ENCODE data around the gene GOLGA7B.
"Not testable (repeated sequence)": the region's sequence is repeated elsewhere in the genome, so short reads cannot be mapped to it uniquely, and the experiment has no call there.

GOLGA7B gene

GRCh38 chr10:97843972-97844371, 5.7 kb upstream of the GOLGA7B start:
- H3K14ac ChIP-seq (ENCODE audit: low read length); DNase-seq (ENCODE audit: low spot score); H2AK5ac ChIP-seq (ENCODE audit: low read depth, low read length); H4K8ac ChIP-seq (ENCODE audit: low read depth, low read length); H3K4me2 ChIP-seq (ENCODE audit: insufficient read depth, low read length, poor library complexity, severe bottlenecking); H3K4me3 ChIP-seq (ENCODE audit: low read length in 2 of 2); H3K23ac ChIP-seq (ENCODE audit: low read depth, low read length, poor library complexity); H3K4ac ChIP-seq (ENCODE audit: low read length); H3K9me3 ChIP-seq (replicated peaks in 1 of 2; ENCODE audit: control insufficient read depth in 2 of 2, insufficient read depth in 1 of 2, low read depth in 1 of 2, low read length in 2 of 2); H2BK15ac ChIP-seq (ENCODE audit: low read length); H3K27me3 ChIP-seq (ENCODE audit: control insufficient read depth in 3 of 3, insufficient read depth in 3 of 3, low read depth in 1 of 3, low read length in 3 of 3); H3K4me1 ChIP-seq (ENCODE audit: control insufficient read depth in 2 of 2, insufficient read depth in 1 of 2, low read depth in 1 of 2, low read length in 2 of 2); H2AFZ ChIP-seq (ENCODE audit: low read length); H2BK5ac ChIP-seq (ENCODE audit: low read length); H3K79me1 ChIP-seq (ENCODE audit: low read depth, low read length); H2BK120ac ChIP-seq (ENCODE audit: low read depth, low read length); H2BK12ac ChIP-seq (ENCODE audit: low read length); H4K91ac ChIP-seq (ENCODE audit: low read depth, low read length, poor library complexity); H3K36me3 ChIP-seq (replicated peaks in 1 of 2; ENCODE audit: control insufficient read depth in 2 of 2, insufficient read depth in 2 of 2, low read length in 2 of 2); H3K18ac ChIP-seq (ENCODE audit: low read length); H3K27ac ChIP-seq (replicated peaks; ENCODE audit: low read length); H3K9ac ChIP-seq (ENCODE audit: low read depth, low read length, poor library complexity): not testable (repeated sequence)
- WGBS, 2 donors (ENCODE audit: extremely low coverage in 2 of 2, insufficient read length in 2 of 2, insufficient replicate concordance in 1 of 2): no CpG with 5 or more reads among the region's 2 CpGs

- Histone ChIP-seq H4K8ac (ENCODE audit: low read depth, low read length) (no peak overlapping the region), H2AK5ac (ENCODE audit: low read depth, low read length) (no peak overlapping the region), H3K9ac (ENCODE audit: low read depth, low read length, poor library complexity) (no peak overlapping the region), H3K27me3 (ENCODE audit: control insufficient read depth in 3 of 3, insufficient read depth in 3 of 3, low read depth in 1 of 3, low read length in 3 of 3) (peaks cover 0 to 12% (median 12%) of the 10 kb centered on the region in 3 experiments), H3K4me2 (ENCODE audit: insufficient read depth, low read length, poor library complexity, severe bottlenecking) (no peak overlapping the region), H3K14ac (ENCODE audit: low read length) (no peak overlapping the region), H3K18ac (ENCODE audit: low read length) (no peak overlapping the region), H3K9me3 (replicated peaks in 1 of 2; ENCODE audit: control insufficient read depth in 2 of 2, insufficient read depth in 1 of 2, low read depth in 1 of 2, low read length in 2 of 2) (peaks cover 0 to 5% of the 10 kb centered on the region in 2 donors), H4K91ac (ENCODE audit: low read depth, low read length, poor library complexity) (no peak overlapping the region), H3K4me3 (ENCODE audit: low read length in 2 of 2) (no peak overlapping the region), H3K23ac (ENCODE audit: low read depth, low read length, poor library complexity) (no peak overlapping the region), H2AFZ (ENCODE audit: low read length) (no peak overlapping the region), H3K4ac (ENCODE audit: low read length) (no peak overlapping the region), H3K27ac (replicated peaks; ENCODE audit: low read length) (no peak overlapping the region), H2BK12ac (ENCODE audit: low read length) (no peak overlapping the region), H3K36me3 (replicated peaks in 1 of 2; ENCODE audit: control insufficient read depth in 2 of 2, insufficient read depth in 2 of 2, low read length in 2 of 2) (no peaks in the 10 kb centered on the region), H3K79me1 (ENCODE audit: low read depth, low read length) (no peaks in the 10 kb centered on the region), H2BK120ac (ENCODE audit: low read depth, low read length) (no peak overlapping the region), H3K4me1 (ENCODE audit: control insufficient read depth in 2 of 2, insufficient read depth in 1 of 2, low read depth in 1 of 2, low read length in 2 of 2) (peaks cover 2 to 3% of the 10 kb centered on the region in 2 donors), H2BK15ac (ENCODE audit: low read length) (no peak overlapping the region), H2BK5ac (ENCODE audit: low read length) (no peak overlapping the region)
- no CpG with 5 or more reads among the region's 3 CpGs for WGBS, 2 donors (ENCODE audit: extremely low coverage in 2 of 2, insufficient read length in 2 of 2, insufficient replicate concordance in 1 of 2)
- no peak for DNase-seq (ENCODE audit: low spot score)
Measured at GRCh38 chr10:97844678-97845077, 5.0 kb upstream of the GOLGA7B start.

GRCh38 chr10:97849103-97849686, 448 bp upstream of the GOLGA7B start:
- no peak for DNase-seq (ENCODE audit: low spot score)
- peak overlapping the region; percentile 49 for H2AFZ ChIP-seq (ENCODE audit: low read length)
- H3K14ac ChIP-seq (ENCODE audit: low read length): no peak overlapping the region
- no peak overlapping the region for H4K91ac ChIP-seq (ENCODE audit: low read depth, low read length, poor library complexity)
- H2BK120ac ChIP-seq (ENCODE audit: low read depth, low read length): no peak overlapping the region
- H3K4ac ChIP-seq (ENCODE audit: low read length): no peak overlapping the region
- no peaks in the 10 kb centered on the region for H3K79me1 ChIP-seq (ENCODE audit: low read depth, low read length)
- H2AK5ac ChIP-seq (ENCODE audit: low read depth, low read length): no peak overlapping the region
- no peak overlapping the region for H3K23ac ChIP-seq (ENCODE audit: low read depth, low read length, poor library complexity)
- H3K36me3 ChIP-seq (replicated peaks in 1 of 2; ENCODE audit: control insufficient read depth in 2 of 2, insufficient read depth in 2 of 2, low read length in 2 of 2): no peaks in the 10 kb centered on the region
- H3K27me3 ChIP-seq (ENCODE audit: control insufficient read depth in 3 of 3, insufficient read depth in 3 of 3, low read depth in 1 of 3, low read length in 3 of 3): peaks cover 0 to 36% (median 32%) of the 10 kb centered on the region in 3 experiments
- H3K9ac ChIP-seq (ENCODE audit: low read depth, low read length, poor library complexity): no peak overlapping the region
- no peak overlapping the region for H2BK12ac ChIP-seq (ENCODE audit: low read length)
- no peak overlapping the region for H3K18ac ChIP-seq (ENCODE audit: low read length)
- H3K4me2 ChIP-seq (ENCODE audit: insufficient read depth, low read length, poor library complexity, severe bottlenecking): peak overlapping the region; percentile 80
- H2BK5ac ChIP-seq (ENCODE audit: low read length): no peak overlapping the region
- H3K27ac ChIP-seq (replicated peaks; ENCODE audit: low read length): no peak overlapping the region
- no peak overlapping the region for H2BK15ac ChIP-seq (ENCODE audit: low read length)
- peaks cover 0 to 3% of the 10 kb centered on the region in 2 donors for H3K4me1 ChIP-seq (ENCODE audit: control insufficient read depth in 2 of 2, insufficient read depth in 1 of 2, low read depth in 1 of 2, low read length in 2 of 2)
- H4K8ac ChIP-seq (ENCODE audit: low read depth, low read length): no peak overlapping the region
- WGBS, 2 donors (ENCODE audit: extremely low coverage in 2 of 2, insufficient read length in 2 of 2, insufficient replicate concordance in 1 of 2): no CpG with 5 or more reads among the region's 16 CpGs
- H3K4me3 ChIP-seq (ENCODE audit: low read length in 2 of 2): no peak overlapping the region
- H3K9me3 ChIP-seq (replicated peaks in 1 of 2; ENCODE audit: control insufficient read depth in 2 of 2, insufficient read depth in 1 of 2, low read depth in 1 of 2, low read length in 2 of 2): peaks cover 0 to 3% of the 10 kb centered on the region in 2 donors

GRCh38 chr10:97850446-97850845, 803 bp downstream of the GOLGA7B start:
- Histone ChIP-seq H3K4me3 (ENCODE audit: low read length in 2 of 2) (no peak overlapping the region), H3K4me1 (ENCODE audit: control insufficient read depth in 2 of 2, insufficient read depth in 1 of 2, low read depth in 1 of 2, low read length in 2 of 2) (peaks cover 0 to 3% of the 10 kb centered on the region in 2 donors), H3K4me2 (ENCODE audit: insufficient read depth, low read length, poor library complexity, severe bottlenecking) (no peak overlapping the region), H3K18ac (ENCODE audit: low read length) (no peak overlapping the region), H4K8ac (ENCODE audit: low read depth, low read length) (no peak overlapping the region), H2BK5ac (ENCODE audit: low read length) (no peak overlapping the region), H2AFZ (ENCODE audit: low read length) (no peak overlapping the region), H4K91ac (ENCODE audit: low read depth, low read length, poor library complexity) (no peak overlapping the region), H3K9ac (ENCODE audit: low read depth, low read length, poor library complexity) (no peak overlapping the region), H3K27me3 (ENCODE audit: control insufficient read depth in 3 of 3, insufficient read depth in 3 of 3, low read depth in 1 of 3, low read length in 3 of 3) (peaks cover 0 to 37% (median 32%) of the 10 kb centered on the region in 3 experiments), H2BK12ac (ENCODE audit: low read length) (no peak overlapping the region), H3K9me3 (replicated peaks in 1 of 2; ENCODE audit: control insufficient read depth in 2 of 2, insufficient read depth in 1 of 2, low read depth in 1 of 2, low read length in 2 of 2) (peaks cover 0 to 3% of the 10 kb centered on the region in 2 donors), H2BK15ac (ENCODE audit: low read length) (no peak overlapping the region), H3K4ac (ENCODE audit: low read length) (no peak overlapping the region), H2BK120ac (ENCODE audit: low read depth, low read length) (no peak overlapping the region), H3K27ac (replicated peaks; ENCODE audit: low read length) (no peak overlapping the region), H3K36me3 (replicated peaks in 1 of 2; ENCODE audit: control insufficient read depth in 2 of 2, insufficient read depth in 2 of 2, low read length in 2 of 2) (no peaks in the 10 kb centered on the region), H3K23ac (ENCODE audit: low read depth, low read length, poor library complexity) (no peak overlapping the region), H3K79me1 (ENCODE audit: low read depth, low read length) (peaks cover 1% of the 10 kb centered on the region), H2AK5ac (ENCODE audit: low read depth, low read length) (no peak overlapping the region), H3K14ac (ENCODE audit: low read length) (no peak overlapping the region)
- no CpG with 5 or more reads among the region's 13 CpGs for WGBS, 2 donors (ENCODE audit: extremely low coverage in 2 of 2, insufficient read length in 2 of 2, insufficient replicate concordance in 1 of 2)
- DNase-seq (ENCODE audit: low spot score): peak; percentile 6

Data from neuronal stem cell (in vitro differentiated cells).